Panc1 (cell line): Measurements from ENCODE around the gene CSF3R. TPM values are rescaled to one million over a fixed set of nuclear protein-coding genes. Genes with fewer than 3 reads are reported as not detected.

Experiments used
- ATAC-seq: fragments of 200-7000 bp; cut with Tn5 transposase; 2 replicates; pipeline ENCODE4 v1.9.1; 2020; ENCODE audit warnings: mild to moderate bottlenecking, moderate library complexity
- BruUV-seq: library from RNA; stranded (reverse); fragments of 400-500 nt; replicated peaks from 2 replicates; lab custom pipeline; 2021; lab: Mats Ljungman, UMichigan
- CTCF ChIA-PET: fragments of 300-600 bp; sonication (Branson Sonifier 250); formaldehyde crosslinking; loops from one replicate; lab custom pipeline; 2022; ENCODE audit warnings: antibody characterized with exemption; lab: Charles Lee
- POLR2A ChIA-PET: fragments of 300-600 bp; sonication (Branson Sonifier 250); formaldehyde crosslinking; loops from one replicate; lab custom pipeline; 2022; ENCODE audit warnings: antibody characterized with exemption; lab: Charles Lee
- DNase-seq: peaks from one replicate; pipeline ENCODE4 v3.0.0-alpha.2; 2010; ENCODE audit warnings: low read depth, low spot score
- H3K27ac ChIP-seq: 2 replicates; pipeline ENCODE4 v1.5.1; 2011; ENCODE audit warnings: mild to moderate bottlenecking, low read length, inconsistent platforms
- H3K27me3 ChIP-seq: fragments of 200-500 bp; sonication (Bioruptor generic); 2 replicates; pipeline ENCODE4 v1.6.0; 2014; ENCODE audit warnings: low read length, inconsistent platforms; ENCODE audit not compliant: control insufficient read depth, insufficient read depth
- H3K36me3 ChIP-seq: fragments of 200-500 bp; sonication (Bioruptor generic); 2 replicates; pipeline ENCODE4 v1.5.1; 2014; ENCODE audit warnings: inconsistent platforms, mild to moderate bottlenecking, low read length, moderate library complexity; ENCODE audit not compliant: control insufficient read depth, insufficient read depth
- H3K4me1 ChIP-seq: 2 replicates; pipeline ENCODE4 v1.5.1; 2011; ENCODE audit warnings: inconsistent platforms, mild to moderate bottlenecking, low read length, moderate library complexity; ENCODE audit not compliant: control insufficient read depth, insufficient read depth
- H3K4me3 ChIP-seq, 2 experiments: 2 replicates each; pipeline ENCODE4 v1.5.1; 2011 to 2012; ENCODE audit warnings: low read depth in 2 of 2, low read length in 2 of 2, mild to moderate bottlenecking in 2 of 2, inconsistent platforms in 1 of 2, moderate library complexity in 1 of 2
- H3K9me3 ChIP-seq: fragments of 200-500 bp; sonication (Bioruptor generic); 2 replicates; pipeline ENCODE4 v1.5.1; 2014; ENCODE audit warnings: low read depth, mild to moderate bottlenecking, inconsistent platforms, low read length, moderate library complexity; ENCODE audit not compliant: control insufficient read depth, insufficient read depth
- POLR2AphosphoS5 ChIP-seq: IDR thresholded peaks from 2 replicates; pipeline ENCODE4 v1.6.1; 2012; ENCODE audit warnings: mild to moderate bottlenecking, low read depth, low read length, moderate library complexity
- REST ChIP-seq, 2 experiments: IDR thresholded peaks; 2 replicates each; pipeline ENCODE4 v1.6.1; 2011 to 2012; ENCODE audit warnings: low read depth in 2 of 2, control low read depth in 1 of 2, low read length in 1 of 2, mild to moderate bottlenecking in 1 of 2, moderate library complexity in 1 of 2; ENCODE audit not compliant: insufficient read depth in 1 of 2
- SIN3A ChIP-seq: IDR thresholded peaks from 2 replicates; pipeline ENCODE4 v1.6.1; 2012; ENCODE audit warnings: low read depth, mild to moderate bottlenecking, low read length, moderate library complexity, borderline replicate concordance; ENCODE audit not compliant: insufficient read depth
- TCF7L2 ChIP-seq: IDR thresholded peaks from 2 replicates; pipeline ENCODE4 v1.6.1; 2011; ENCODE audit warnings: mild to moderate bottlenecking, low read depth, low read length, inconsistent platforms
- in situ Hi-C: cut with HindIII; loops from 2 replicates; pipeline ENCODE4 v1.10.0; 2016; ENCODE audit warnings: low sequenced_read_pairs, low pct_unique_long_range_greater_than_20kb
- intact Hi-C: fragments of 100-400 bp; cut with micrococcal nuclease; formaldehyde crosslinking; loops from one replicate; pipeline ENCODE4 v1.10.0; 2022; ENCODE audit not compliant: unreplicated experiment
- total RNA-seq: library from RNA; stranded (reverse); gene quantifications from one replicate; pipeline ENCODE4 v1.2.1, GENCODE V29; 2021; ENCODE audit not compliant: unreplicated experiment
- TF ChIP-seq, protein P1 (sequence below): fragments of 450-650 bp; IDR thresholded peaks from 2 replicates; pipeline ENCODE4 v1.5.1; 2017; ENCODE audit warnings: mild to moderate bottlenecking

Gene CSF3R
- total RNA-seq, 1 experiment from 2014 or later, result 0.31 TPM

GRCh38 chr1:36523850-36524249 is 41.1 kb upstream of the CSF3R start:
- no peaks in the 10 kb centered on the region for H3K9me3 ChIP-seq
- no peak for TF ChIP-seq SIN3A
- TF ChIP-seq, protein P1, sequence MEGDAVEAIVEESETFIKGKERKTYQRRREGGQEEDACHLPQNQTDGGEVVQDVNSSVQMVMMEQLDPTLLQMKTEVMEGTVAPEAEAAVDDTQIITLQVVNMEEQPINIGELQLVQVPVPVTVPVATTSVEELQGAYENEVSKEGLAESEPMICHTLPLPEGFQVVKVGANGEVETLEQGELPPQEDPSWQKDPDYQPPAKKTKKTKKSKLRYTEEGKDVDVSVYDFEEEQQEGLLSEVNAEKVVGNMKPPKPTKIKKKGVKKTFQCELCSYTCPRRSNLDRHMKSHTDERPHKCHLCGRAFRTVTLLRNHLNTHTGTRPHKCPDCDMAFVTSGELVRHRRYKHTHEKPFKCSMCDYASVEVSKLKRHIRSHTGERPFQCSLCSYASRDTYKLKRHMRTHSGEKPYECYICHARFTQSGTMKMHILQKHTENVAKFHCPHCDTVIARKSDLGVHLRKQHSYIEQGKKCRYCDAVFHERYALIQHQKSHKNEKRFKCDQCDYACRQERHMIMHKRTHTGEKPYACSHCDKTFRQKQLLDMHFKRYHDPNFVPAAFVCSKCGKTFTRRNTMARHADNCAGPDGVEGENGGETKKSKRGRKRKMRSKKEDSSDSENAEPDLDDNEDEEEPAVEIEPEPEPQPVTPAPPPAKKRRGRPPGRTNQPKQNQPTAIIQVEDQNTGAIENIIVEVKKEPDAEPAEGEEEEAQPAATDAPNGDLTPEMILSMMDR, result no peak
- TF ChIP-seq REST (IDR thresholded peaks at IDR 0.05; ENCODE audit: insufficient read depth in 1 of 2, low read depth in 2 of 2, low read length in 1 of 2), result no peak
- no peak for TF ChIP-seq POLR2AphosphoS5
- TF ChIP-seq TCF7L2, result no peak
- ATAC-seq (no peak), DNase-seq (no peak)
- BruUV-seq, result no TSS peak
- ChIA-PET POLR2A (no interaction called here), CTCF (interaction anchor here (0.6 kb wide), 1 partner anchor 479 kb away, joined by 4 read pairs; no protein-coding TSS in a partner anchor)
- intact Hi-C loops (no loop called here), in situ Hi-C loops (no loop called here)
- H3K27me3 ChIP-seq, result no peaks in the 10 kb centered on the region
- no peak overlapping the region for H3K4me3 ChIP-seq
- no peak overlapping the region for H3K27ac ChIP-seq
- no peaks in the 10 kb centered on the region for H3K4me1 ChIP-seq
- no peaks in the 10 kb centered on the region for H3K36me3 ChIP-seq

DNA sequence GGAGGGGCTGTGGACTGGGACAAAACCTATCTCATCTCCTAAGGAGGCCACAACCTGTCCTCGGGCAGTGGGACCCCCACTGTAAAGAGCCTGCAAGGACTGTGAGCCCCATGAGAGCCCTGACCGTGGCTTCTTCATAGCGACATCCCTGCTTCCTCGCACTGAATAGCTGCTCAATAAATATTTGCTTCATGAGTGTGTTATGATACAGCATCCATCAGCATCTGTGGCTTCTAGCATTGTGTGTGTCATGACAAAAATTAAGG is 40.5 kb upstream of the CSF3R start:
- CTCF ChIA-PET, result interaction anchor here (0.5 to 0.6 kb wide), 2 partner anchors 20 to 479 kb away, joined by 3 to 4 read pairs; no protein-coding TSS in a partner anchor
- ATAC-seq (no peak), DNase-seq (no peak)
- Histone ChIP-seq H3K4me1 (no peaks in the 10 kb centered on the region), H3K27me3 (no peaks in the 10 kb centered on the region), H3K27ac (no peak overlapping the region), H3K9me3 (no peaks in the 10 kb centered on the region), H3K36me3 (no peaks in the 10 kb centered on the region), H3K4me3 (no peak overlapping the region)
- in situ Hi-C loops, result no loop called here
- BruUV-seq, result no TSS peak
- POLR2A ChIA-PET, result no interaction called here
- intact Hi-C loops, result no loop called here
- TF ChIP-seq, protein P1, result no peak
- TF ChIP-seq REST (IDR thresholded peaks at IDR 0.05; ENCODE audit: insufficient read depth in 1 of 2, low read depth in 2 of 2, low read length in 1 of 2) (no peak), SIN3A (no peak), POLR2AphosphoS5 (no peak)
